ENCODE data around the gene PGM2L1.

- TF ChIP-seq CTCF (IDR thresholded peaks at IDR 0.05; ENCODE audit: low read depth, low read length), result no peak
- no peak for TF ChIP-seq MAX (IDR thresholded peaks at IDR 0.05; ENCODE audit: low read depth, low read length)
- no peak for TF ChIP-seq POLR2A (IDR thresholded peaks at IDR 0.05; ENCODE audit: extremely low read depth, insufficient read length)
These were observed 20.3 kb upstream of the PGM2L1 start for GRCh38 chr11:74418509-74418895.

Data from NB4 (cell line).